Common myeloid progenitor, CD34-positive (primary cell): ENCODE measurements around the gene AHSA1. TPM values are rescaled to one million over a fixed set of nuclear protein-coding genes. Genes with fewer than 3 reads are reported as not detected.
A peak's percentile ranks its signal among the peaks of the same experiment; 100 is the strongest.
"Not testable (repeated sequence)": the region's sequence is repeated elsewhere in the genome, so short reads cannot be mapped to it uniquely, and the experiment has no call there.

ENCODE experiments used
- CTCF ChIA-PET: fragments of 350-600 bp; sonication (Branson Sonifier 250); formaldehyde crosslinking; loops from one replicate; lab custom pipeline; 2021; ENCODE audit warnings: antibody characterized with exemption; lab: Charles Lee
- POLR2A ChIA-PET: fragments of 350-600 bp; sonication (Branson Sonifier 250); formaldehyde crosslinking; loops from one replicate; lab custom pipeline; 2021; ENCODE audit warnings: antibody characterized with exemption; lab: Charles Lee
- DNase-seq, 3 donors: peaks; one replicate each; pipeline versions ENCODE4 v3.0.0 to v3.0.0-alpha.2; 2013
- H3K27ac ChIP-seq, 2 experiments: 1 replicate in 1 of 2; 2 replicates in 1 of 2; pipeline ENCODE4 v1.7.0; 2013; ENCODE audit warnings: inconsistent platforms in 2 of 2, low read length in 2 of 2, mild to moderate bottlenecking in 2 of 2, low read depth in 1 of 2, moderate library complexity in 1 of 2; ENCODE audit not compliant: severe bottlenecking in 2 of 2, insufficient read depth in 1 of 2, poor library complexity in 1 of 2
- H3K27me3 ChIP-seq, 5 experiments: replicated peaks in 2 of 5; 1 replicate in 3 of 5; 2 replicates in 2 of 5; pipeline versions ENCODE4 v1.6.1 to v1.7.0; 2013; ENCODE audit warnings: low read length in 4 of 5, mild to moderate bottlenecking in 2 of 5, moderate library complexity in 2 of 5, inconsistent platforms in 1 of 5; ENCODE audit not compliant: insufficient read depth in 5 of 5, control insufficient read depth in 4 of 5
- H3K36me3 ChIP-seq, 4 experiments: 1 replicate in 2 of 4; 2 replicates in 2 of 4; pipeline versions ENCODE4 v1.6.1 to v1.7.0; 2013; ENCODE audit warnings: low read length in 3 of 4, control low read depth in 1 of 4, mild to moderate bottlenecking in 1 of 4; ENCODE audit not compliant: control insufficient read depth in 4 of 4, insufficient read depth in 4 of 4
- H3K4me1 ChIP-seq, 4 experiments: 1 replicate in 3 of 4; 2 replicates in 1 of 4; pipeline versions ENCODE4 v1.6.1 to v1.7.1; 2013; ENCODE audit warnings: low read length in 3 of 4, mild to moderate bottlenecking in 3 of 4, control low read depth in 1 of 4, inconsistent platforms in 1 of 4, moderate library complexity in 1 of 4; ENCODE audit not compliant: control insufficient read depth in 4 of 4, insufficient read depth in 4 of 4; ENCODE audit errors: control extremely low read depth in 1 of 4
- H3K4me3 ChIP-seq, 7 experiments: 1 replicate in 4 of 7; 2 replicates in 3 of 7; pipeline versions ENCODE4 v1.5.1 to v1.7.0; 2013; ENCODE audit warnings: mild to moderate bottlenecking in 7 of 7, low read length in 6 of 7, moderate library complexity in 6 of 7, inconsistent platforms in 2 of 7, low read depth in 2 of 7, control low read depth in 1 of 7; ENCODE audit not compliant: insufficient read depth in 4 of 7, control insufficient read depth in 1 of 7; ENCODE audit errors: extremely low read depth in 1 of 7
- H3K9me3 ChIP-seq, 5 experiments: 1 replicate in 4 of 5; 2 replicates in 1 of 5; pipeline versions ENCODE4 v1.6.1 to v1.7.1; 2013; ENCODE audit warnings: low read length in 4 of 5, mild to moderate bottlenecking in 2 of 5, inconsistent platforms in 1 of 5, low read depth in 1 of 5, moderate library complexity in 1 of 5; ENCODE audit not compliant: control insufficient read depth in 4 of 5, insufficient read depth in 2 of 5; ENCODE audit errors: control extremely low read depth in 1 of 5
- WGBS: methylation state at CpG from one replicate; pipeline ENCODE4 v1.1.5; 2013; ENCODE audit not compliant: insufficient coverage; 5-methylcytosine and 5-hydroxymethylcytosine counted together
- polyA plus RNA-seq: library from polyadenylated mRNA; unstranded; fragments of 120-200 nt; gene quantifications from one replicate; pipeline ENCODE4 v1.2.1, GENCODE V29; 2013

Gene AHSA1
- polyA plus RNA-seq = 103 TPM

DNA sequence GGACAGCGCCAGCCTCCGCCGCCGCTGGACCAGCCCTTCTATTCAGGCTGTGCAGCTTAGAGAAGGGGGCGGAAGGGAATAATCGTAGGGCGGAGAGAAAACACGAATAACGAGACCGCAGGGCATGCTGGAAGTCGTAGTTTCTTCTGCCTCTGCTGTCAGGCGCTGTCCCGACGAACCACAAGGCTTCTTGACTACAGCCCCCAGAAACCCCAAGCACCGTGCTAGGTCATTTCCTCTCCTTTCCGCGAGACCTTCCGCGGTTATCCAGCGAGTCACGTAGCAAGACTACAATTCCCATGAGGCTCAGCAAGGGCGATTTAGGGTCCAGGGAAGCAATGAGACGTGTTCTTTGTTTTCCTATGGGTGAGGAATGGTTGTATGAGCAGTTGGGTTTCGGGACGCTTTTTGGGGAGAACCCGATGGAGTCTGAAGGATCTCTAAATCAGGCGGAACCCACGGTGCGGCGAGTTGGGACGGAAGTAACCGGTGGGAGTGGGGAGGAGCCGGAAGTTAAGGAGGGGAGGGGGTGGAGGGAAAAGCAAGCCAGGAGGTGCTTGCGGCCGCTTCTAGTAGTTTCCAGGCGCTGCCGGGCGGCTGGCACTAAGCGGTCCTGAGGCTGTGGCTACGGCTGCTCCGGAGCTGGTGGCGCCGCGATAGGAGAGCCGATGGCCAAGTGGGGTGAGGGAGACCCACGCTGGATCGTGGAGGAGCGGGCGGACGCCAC lies at the start of gene AHSA1, which contains the start of gene VIPAS39:
Gene AHSA1, plus strand, starts transcription at position 572 of the 727 bp plus-strand sequence. Its CDS starts 97 bp downstream, at position 669.
Gene VIPAS39, minus strand, starts transcription at position 80 of the 727 bp plus-strand sequence. CDS start 3,499 bp downstream, outside the sequence.
- H3K4me1 ChIP-seq = peaks cover 9 to 23% (median 20%) of the 10 kb centered on the region in 4 experiments
- POLR2A ChIA-PET = no interaction called here
- no peaks in the 10 kb centered on the region for H3K9me3 ChIP-seq
- H3K27me3 ChIP-seq = no peaks in the 10 kb centered on the region
- under 1% methylated on average over 44 of the region's 50 CpGs for WGBS
- DNase-seq = peak; percentile 99 to 100 (median 100)
- H3K36me3 ChIP-seq = peaks cover 5 to 42% (median 34%) of the 10 kb centered on the region in 4 experiments
- CTCF ChIA-PET = interaction anchor here (1.0 to 4.2 kb wide), 5 partner anchors 9 to 142 kb away, joined by 3 to 48 read pairs (median 4); no protein-coding TSS in a partner anchor
- peak within 1 kb of the TSS; percentile 94 to 100 (median 96) for H3K4me3 ChIP-seq
- peak within 1 kb of the TSS; percentile 84 to 92 for H3K27ac ChIP-seq

DNA sequence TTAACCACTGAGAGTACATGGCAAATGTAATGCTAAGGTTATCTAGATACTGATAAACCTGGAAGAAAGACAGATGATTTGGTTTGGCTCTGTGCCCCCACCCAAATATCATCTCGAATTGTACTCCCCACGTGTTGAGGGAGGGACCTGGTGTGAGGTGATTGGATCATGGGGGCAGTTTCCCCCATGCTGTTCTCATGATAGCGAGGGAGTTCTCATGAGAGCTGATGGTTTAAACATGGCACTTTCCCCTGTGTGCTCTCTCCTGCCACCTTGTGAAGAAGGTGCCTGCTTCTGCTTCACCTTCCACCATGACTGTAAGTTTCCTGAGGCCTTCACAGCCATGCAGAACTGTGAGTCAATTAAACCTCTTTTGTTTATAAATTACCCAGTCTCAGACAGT lies 48.8 kb upstream of the AHSA1 start:
- peaks cover 34 to 48% (median 41%) of the 10 kb centered on the region in 4 experiments for H3K4me1 ChIP-seq
- 100% methylated on average over 1 of the region's 3 CpGs for WGBS
- no peaks in the 10 kb centered on the region for H3K36me3 ChIP-seq
- no peaks in the 10 kb centered on the region for H3K27me3 ChIP-seq
- no peak overlapping the region for H3K27ac ChIP-seq
- DNase-seq = peak; percentile 52 to 66 (median 53)
- ChIA-PET CTCF (interaction anchor here (1.3 kb wide), 1 partner anchor 111 kb away, joined by 3 read pairs; no protein-coding TSS in a partner anchor), POLR2A (no interaction called here)
- H3K4me3 ChIP-seq = no peak overlapping the region
- no peaks in the 10 kb centered on the region for H3K9me3 ChIP-seq

DNA sequence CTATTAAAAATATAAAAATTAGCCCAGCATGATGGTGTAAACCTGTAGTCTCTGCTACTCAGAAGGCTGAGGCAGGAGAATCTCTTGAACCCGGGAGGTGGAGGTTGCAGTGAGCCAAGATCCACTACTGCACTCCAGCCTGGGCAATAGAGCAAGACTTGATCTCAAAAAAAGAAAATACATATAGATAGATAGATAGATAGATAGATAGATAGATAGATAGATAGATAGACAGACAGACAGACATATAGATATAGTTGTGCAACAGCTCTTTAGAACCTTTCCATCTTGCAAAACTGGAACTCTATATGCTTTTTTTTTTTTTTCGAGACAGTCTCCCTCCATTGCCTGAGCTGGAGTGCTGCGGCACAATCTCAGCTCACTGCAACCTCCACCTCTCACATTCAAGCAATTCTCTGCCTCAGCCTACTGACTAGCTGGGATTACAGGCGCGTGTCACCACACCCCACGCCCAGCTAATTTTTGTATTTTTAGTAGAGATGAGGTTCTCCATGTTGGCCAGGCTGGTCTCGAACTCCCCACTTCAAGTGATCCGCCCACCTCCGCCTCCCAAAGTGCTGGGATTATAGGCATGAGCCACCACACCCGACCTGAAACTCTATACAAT lies 42.4 kb upstream of the AHSA1 start:
- H3K4me3 ChIP-seq, POLR2A ChIA-PET, H3K36me3 ChIP-seq, H3K4me1 ChIP-seq, H3K27ac ChIP-seq, H3K27me3 ChIP-seq, DNase-seq: not testable (repeated sequence)
- CTCF ChIA-PET = interaction anchor here (0.6 kb wide), 1 partner anchor 12 kb away, joined by 3 read pairs; no protein-coding TSS in a partner anchor
- WGBS = 90% methylated on average over 2 of the region's 10 CpGs
- peaks cover 3 to 28% (median 12%) of the 10 kb centered on the region in 5 experiments for H3K9me3 ChIP-seq

DNA sequence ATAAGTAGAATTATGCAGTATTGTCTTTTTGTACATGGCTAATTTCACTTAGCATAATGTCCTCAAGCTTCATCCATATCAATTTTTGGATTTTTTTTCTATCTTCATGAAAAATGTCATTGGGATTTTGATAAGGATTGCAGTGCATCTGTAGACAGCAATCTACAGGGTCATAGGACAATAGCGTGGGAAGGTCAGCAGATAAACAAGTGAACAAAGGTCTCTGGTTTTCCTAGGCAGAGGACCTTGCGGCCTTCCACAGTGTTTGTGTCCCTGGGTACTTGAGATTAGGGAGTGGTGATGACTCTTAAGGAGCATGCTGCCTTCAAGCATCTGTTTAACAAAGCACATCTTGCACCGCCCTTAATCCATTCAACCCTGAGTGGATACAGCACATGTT lies 41.8 kb upstream of the AHSA1 start:
- DNase-seq, H3K4me1 ChIP-seq, H3K27ac ChIP-seq, H3K4me3 ChIP-seq, POLR2A ChIA-PET, H3K36me3 ChIP-seq, H3K27me3 ChIP-seq: not testable (repeated sequence)
- WGBS = 100% methylated on average over 1 of the region's 3 CpGs
- CTCF ChIA-PET = interaction anchor here (0.6 kb wide), 1 partner anchor 11 kb away, joined by 3 read pairs; no protein-coding TSS in a partner anchor
- H3K9me3 ChIP-seq = peaks cover 3 to 34% (median 12%) of the 10 kb centered on the region in 5 experiments

DNA sequence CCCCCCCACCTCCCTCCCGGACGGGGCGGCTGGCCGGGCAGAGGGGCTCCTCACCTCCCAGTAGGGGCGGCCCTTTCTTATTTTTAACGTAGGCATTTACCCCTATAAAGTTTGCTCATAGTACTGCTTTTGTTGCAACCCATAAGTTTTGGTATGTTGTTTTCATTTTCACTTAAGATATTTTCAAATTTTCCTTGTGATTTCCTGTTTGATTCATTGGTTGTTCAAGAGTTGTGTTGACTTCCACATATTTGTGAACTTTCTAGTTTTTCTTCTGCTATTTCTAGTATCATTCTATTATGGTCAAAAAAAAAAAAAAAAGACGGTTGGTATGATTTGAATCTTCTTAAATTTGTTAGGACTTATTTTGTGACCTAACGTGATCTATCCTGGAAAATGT lies 41.1 kb upstream of the AHSA1 start:
- peaks cover 4 to 16% (median 5%) of the 10 kb centered on the region in 4 experiments for H3K36me3 ChIP-seq
- peaks cover 3 to 40% (median 13%) of the 10 kb centered on the region in 5 experiments for H3K9me3 ChIP-seq
- no peaks in the 10 kb centered on the region for H3K27me3 ChIP-seq
- no peak for DNase-seq
- no peak overlapping the region for H3K4me3 ChIP-seq
- WGBS = 100% methylated on average over 1 of the region's 8 CpGs
- ChIA-PET POLR2A (no interaction called here), CTCF (no interaction called here)
- peaks cover 0 to 2% (median under 1%) of the 10 kb centered on the region in 4 experiments for H3K4me1 ChIP-seq
- H3K27ac ChIP-seq = no peak overlapping the region

DNA sequence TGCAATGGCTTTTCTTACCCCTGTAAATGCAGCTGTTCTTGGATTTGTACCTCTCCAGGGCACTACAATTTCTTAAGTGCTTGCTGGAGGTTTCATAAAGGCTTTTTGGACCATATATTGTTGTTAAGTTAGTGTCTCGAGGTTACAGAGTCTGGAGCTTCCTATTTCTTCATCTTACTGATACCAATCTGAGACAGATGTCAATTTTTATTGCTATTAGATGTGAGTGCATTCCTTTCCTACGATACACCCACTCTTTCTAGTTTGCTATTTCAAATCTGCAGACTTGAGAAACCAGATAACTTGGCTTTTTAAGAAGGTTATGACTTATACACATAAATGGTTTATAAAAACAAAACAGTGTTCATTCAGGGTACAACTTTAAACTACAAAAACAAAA lies 36.7 kb upstream of the AHSA1 start:
- POLR2A ChIA-PET = no interaction called here
- DNase-seq = no peak
- CTCF ChIA-PET = interaction anchor here (1.0 kb wide), 1 partner anchor 38 kb away, joined by 3 read pairs; no protein-coding TSS in a partner anchor
- no peak overlapping the region for H3K4me3 ChIP-seq
- no CpG with 5 or more reads among the region's 2 CpGs for WGBS
- H3K36me3 ChIP-seq = peaks cover 18 to 57% (median 38%) of the 10 kb centered on the region in 4 experiments
- H3K27me3 ChIP-seq = no peaks in the 10 kb centered on the region
- no peak overlapping the region for H3K27ac ChIP-seq
- H3K9me3 ChIP-seq = peaks cover 3 to 45% (median 14%) of the 10 kb centered on the region in 5 experiments
- peaks cover 0 to 2% (median 0%) of the 10 kb centered on the region in 4 experiments for H3K4me1 ChIP-seq
